ENCODE data around the gene CAPN13. TPM values are rescaled to one million over a fixed set of nuclear protein-coding genes. Genes with fewer than 3 reads are reported as not detected.
A peak's percentile ranks its signal among the peaks of the same experiment; 100 is the strongest.

CAPN13 gene
- total and polyA plus RNA-seq, 7 donors, result 0.06 to 0.14 TPM; not detected in 5

DNA sequence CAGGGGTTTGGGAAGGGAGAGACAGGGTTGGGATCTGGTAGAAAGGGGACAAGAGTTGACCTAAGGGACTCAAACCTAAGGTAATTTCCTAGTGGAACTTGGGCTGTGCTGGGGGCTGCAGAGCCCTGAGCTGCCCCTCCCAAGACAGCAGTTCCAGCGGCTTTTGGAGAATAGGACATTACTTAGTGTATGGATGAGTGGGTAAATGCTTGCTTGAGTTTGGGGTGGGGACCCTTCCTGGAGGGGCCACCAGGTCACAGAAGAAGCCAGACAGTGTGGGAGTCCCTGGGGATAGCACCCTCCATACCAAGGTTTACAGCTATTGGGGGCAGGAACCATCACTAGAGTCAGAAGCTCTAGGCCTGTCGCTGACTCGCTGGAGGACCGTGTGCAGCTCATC lies 111.5 kb downstream of the CAPN13 start:
- no peak for DNase-seq
- intact Hi-C loops (cut with DNase I), result no loop called here

DNA sequence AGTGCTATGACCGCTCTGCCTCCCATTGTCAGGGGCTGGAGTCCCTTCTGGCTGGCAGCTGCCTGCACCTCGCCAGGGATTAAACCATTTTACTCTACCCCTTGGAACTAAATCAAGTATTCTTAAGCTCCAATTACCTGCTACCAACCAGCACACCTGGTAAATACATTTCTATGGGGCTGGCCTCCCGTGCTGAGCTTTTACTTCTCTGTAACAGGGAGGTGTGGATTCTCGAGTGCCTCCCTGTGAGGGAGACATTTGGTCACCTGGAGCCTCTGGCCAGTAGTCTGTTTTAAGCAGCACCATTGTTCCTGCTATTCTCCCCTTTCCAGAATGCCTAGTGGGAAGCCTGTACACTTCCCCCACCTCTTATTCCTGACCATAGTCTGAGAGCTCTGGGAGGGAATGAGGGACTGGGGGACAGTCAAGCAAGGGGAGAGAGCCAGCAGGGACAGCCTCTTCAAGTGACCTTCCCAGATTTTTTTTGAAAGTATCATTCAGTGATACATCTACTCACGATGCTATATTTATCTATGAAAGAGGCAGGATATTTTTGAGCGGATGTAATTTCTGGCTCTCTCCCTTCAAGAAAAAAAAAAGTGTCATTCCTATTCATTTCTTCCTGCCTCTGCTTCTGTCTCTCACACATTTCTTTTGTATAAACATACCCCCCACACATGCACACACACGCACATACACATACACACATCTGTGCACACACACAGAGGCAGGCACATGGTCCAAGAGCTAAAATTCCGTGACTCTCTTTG lies 112.8 kb downstream of the CAPN13 start:
- peak overlapping the region; percentile 41 for H3K27ac ChIP-seq

More for the DNA sequence above, 111.5 kb downstream of the CAPN13 start:
- ATAC-seq, result no peak
- H3K27me3 ChIP-seq (ENCODE audit: insufficient read depth in 3 of 3, low read length in 2 of 3), result no peaks in the 10 kb centered on the region
- no peak overlapping the region for H3K27ac ChIP-seq
- peaks cover 18% of the 10 kb centered on the region for H3K4me1 ChIP-seq
- H3K4me3 ChIP-seq, result no peak overlapping the region
- TF ChIP-seq, protein P1, sequence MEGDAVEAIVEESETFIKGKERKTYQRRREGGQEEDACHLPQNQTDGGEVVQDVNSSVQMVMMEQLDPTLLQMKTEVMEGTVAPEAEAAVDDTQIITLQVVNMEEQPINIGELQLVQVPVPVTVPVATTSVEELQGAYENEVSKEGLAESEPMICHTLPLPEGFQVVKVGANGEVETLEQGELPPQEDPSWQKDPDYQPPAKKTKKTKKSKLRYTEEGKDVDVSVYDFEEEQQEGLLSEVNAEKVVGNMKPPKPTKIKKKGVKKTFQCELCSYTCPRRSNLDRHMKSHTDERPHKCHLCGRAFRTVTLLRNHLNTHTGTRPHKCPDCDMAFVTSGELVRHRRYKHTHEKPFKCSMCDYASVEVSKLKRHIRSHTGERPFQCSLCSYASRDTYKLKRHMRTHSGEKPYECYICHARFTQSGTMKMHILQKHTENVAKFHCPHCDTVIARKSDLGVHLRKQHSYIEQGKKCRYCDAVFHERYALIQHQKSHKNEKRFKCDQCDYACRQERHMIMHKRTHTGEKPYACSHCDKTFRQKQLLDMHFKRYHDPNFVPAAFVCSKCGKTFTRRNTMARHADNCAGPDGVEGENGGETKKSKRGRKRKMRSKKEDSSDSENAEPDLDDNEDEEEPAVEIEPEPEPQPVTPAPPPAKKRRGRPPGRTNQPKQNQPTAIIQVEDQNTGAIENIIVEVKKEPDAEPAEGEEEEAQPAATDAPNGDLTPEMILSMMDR (IDR thresholded peaks at IDR 0.05), result no peak
- no peaks in the 10 kb centered on the region for H3K36me3 ChIP-seq (ENCODE audit: insufficient read depth in 1 of 2, low read depth in 1 of 2)
- H3K9me3 ChIP-seq, result no peaks in the 10 kb centered on the region
- 72 to 81% (median 81%) methylated on average over 4 of the region's 4 CpGs for WGBS, 3 donors

DNA sequence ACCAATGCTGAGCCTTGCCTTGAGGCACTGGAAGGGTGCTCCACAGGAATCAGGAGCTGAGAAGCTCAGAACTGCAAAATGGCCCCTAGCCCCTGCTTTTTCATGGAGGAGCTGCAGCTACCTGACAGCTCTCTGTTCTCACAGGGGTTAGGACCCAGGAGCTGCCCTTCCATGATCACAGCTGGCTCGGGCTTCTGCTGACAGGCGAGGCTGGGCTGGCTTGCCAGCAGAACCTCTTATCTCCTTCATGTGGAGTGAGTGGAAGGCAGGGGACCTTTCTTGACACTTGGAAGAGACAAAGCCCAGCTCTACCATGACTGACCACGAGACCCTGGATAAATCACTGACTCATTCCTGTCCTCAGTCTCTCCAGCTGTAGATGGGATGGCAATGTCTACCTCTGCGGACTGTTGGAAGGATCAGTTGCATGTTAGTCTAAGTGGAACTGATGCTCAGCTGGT lies 113.4 kb downstream of the CAPN13 start:
- Histone ChIP-seq H3K4me3 (no peak overlapping the region), H3K27me3 (ENCODE audit: insufficient read depth in 3 of 3, low read length in 2 of 3) (no peaks in the 10 kb centered on the region), H3K36me3 (ENCODE audit: insufficient read depth in 1 of 2, low read depth in 1 of 2) (no peaks in the 10 kb centered on the region), H3K27ac (no peak overlapping the region), H3K9me3 (no peaks in the 10 kb centered on the region), H3K4me1 (peaks cover 33% of the 10 kb centered on the region)
- TF ChIP-seq, protein P1 (IDR thresholded peaks at IDR 0.05), result no peak
- 69 to 82% (median 73%) methylated on average over 4 of the region's 4 CpGs for WGBS, 3 donors
- no peak for DNase-seq
- no peak for ATAC-seq
- intact Hi-C loops (cut with DNase I), result no loop called here

More for the DNA sequence above, 112.8 kb downstream of the CAPN13 start:
- DNase-seq, result no peak
- TF ChIP-seq, protein P1 (IDR thresholded peaks at IDR 0.05), result no peak
- no peak overlapping the region for H3K4me3 ChIP-seq
- 34 to 44% (median 35%) methylated on average over 8 of the region's 8 CpGs for WGBS, 3 donors
- ATAC-seq, result peak; percentile 54 to 89 (median 80)
- no peaks in the 10 kb centered on the region for H3K27me3 ChIP-seq (ENCODE audit: insufficient read depth in 3 of 3, low read length in 2 of 3)
- intact Hi-C loops (cut with DNase I), result no loop called here
- H3K36me3 ChIP-seq (ENCODE audit: insufficient read depth in 1 of 2, low read depth in 1 of 2), result no peaks in the 10 kb centered on the region
- H3K4me1 ChIP-seq, result peaks cover 27% of the 10 kb centered on the region
- no peaks in the 10 kb centered on the region for H3K9me3 ChIP-seq

DNA sequence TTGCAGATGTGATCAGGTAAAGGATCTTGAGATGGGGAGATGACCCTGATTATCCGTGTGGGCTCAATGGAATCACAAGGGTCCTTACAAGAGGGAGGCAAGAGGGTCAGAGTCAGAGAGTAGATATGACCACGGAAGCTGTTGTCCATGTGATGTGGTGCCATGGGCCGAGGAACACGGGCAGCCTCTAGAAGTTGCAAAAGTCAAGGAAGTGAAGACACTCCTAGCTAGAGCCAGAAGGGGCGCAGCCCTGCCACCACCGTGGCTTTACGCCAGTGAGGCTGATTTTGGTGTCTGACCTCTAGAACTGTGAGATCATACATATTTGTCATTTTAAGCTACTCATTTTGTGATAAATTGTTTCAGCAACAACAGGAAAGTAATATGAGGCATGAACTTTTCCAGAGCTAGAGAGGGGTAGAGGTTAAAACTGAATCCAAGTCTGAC lies 114.4 kb downstream of the CAPN13 start:
- TF ChIP-seq, protein P1 (IDR thresholded peaks at IDR 0.05), result no peak
- no peaks in the 10 kb centered on the region for H3K27me3 ChIP-seq (ENCODE audit: insufficient read depth in 3 of 3, low read length in 2 of 3)
- no peaks in the 10 kb centered on the region for H3K9me3 ChIP-seq
- DNase-seq (no peak), ATAC-seq (no peak)
- no peaks in the 10 kb centered on the region for H3K36me3 ChIP-seq (ENCODE audit: insufficient read depth in 1 of 2, low read depth in 1 of 2)
- no peak overlapping the region for H3K4me3 ChIP-seq
- H3K27ac ChIP-seq, result no peak overlapping the region
- intact Hi-C loops (cut with DNase I), result no loop called here
- peaks cover 37% of the 10 kb centered on the region for H3K4me1 ChIP-seq
- 88 to 90% (median 90%) methylated on average over 7 of the region's 7 CpGs for WGBS, 3 donors
